NCI-H1930 (cell line): Measurements from ENCODE around the gene RAB34.

Experiments
- DNase-seq, 2 experiments: peaks; one replicate each; lab custom pipeline; 2025; lab: John Stamatoyannopoulos, UW

Gene RAB34

GRCh38 chr17:28684963-28685362 lies 32.7 kb downstream of the RAB34 start:
- DNase-seq: no peak

GRCh38 chr17:28682655-28683054 lies 35.0 kb downstream of the RAB34 start:
- DNase-seq: no peak

DNA sequence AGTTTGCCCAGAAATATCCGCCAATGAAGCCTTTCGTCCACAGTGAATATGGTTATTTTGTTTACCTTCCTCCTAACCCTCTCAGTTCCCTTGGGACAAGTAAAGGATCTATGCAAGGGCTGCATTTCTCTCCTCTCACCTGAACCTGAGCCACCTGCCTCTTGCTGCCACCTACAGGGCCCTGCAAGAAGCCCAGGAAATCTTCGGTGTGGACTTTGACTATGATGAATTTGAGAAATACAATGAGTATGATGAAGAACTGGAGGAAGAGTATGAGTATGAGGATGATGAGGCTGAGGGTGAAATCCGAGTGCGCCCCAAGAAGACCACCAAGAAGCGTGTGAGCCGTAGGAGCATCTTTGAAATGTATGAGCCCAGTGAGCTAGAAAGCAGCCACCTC lies 41.7 kb downstream of the RAB34 start:
- no peak for DNase-seq

GRCh38 chr17:28675490-28675889 lies 42.2 kb downstream of the RAB34 start:
- no peak for DNase-seq

GRCh38 chr17:28669918-28670317 lies 47.8 kb downstream of the RAB34 start:
- no peak for DNase-seq

GRCh38 chr17:28667870-28668269 lies 49.8 kb downstream of the RAB34 start:
- no peak for DNase-seq

DNA sequence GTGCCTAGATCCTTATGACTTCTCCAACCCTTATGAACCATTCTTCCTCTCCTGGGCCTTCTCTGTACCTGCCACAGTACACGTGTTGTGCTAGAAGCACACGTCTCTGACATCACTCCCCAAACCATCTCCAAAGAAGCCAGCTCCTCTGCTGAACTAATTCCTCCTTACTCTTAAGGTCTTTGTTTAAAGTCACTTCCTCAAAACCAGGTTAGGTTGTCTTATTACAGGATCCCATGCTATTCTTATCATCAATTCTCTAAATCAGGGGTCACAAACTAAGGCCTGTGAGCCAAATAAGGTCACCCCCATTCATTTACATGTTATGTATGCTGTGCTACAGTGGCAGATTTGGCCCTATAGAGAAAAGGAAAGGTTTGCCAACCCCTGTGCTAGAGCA lies 51.7 kb downstream of the RAB34 start:
- no peak for DNase-seq
